Osteocyte (in vitro differentiated cells): ENCODE measurements around the gene ELF5. TPM values are rescaled to one million over a fixed set of nuclear protein-coding genes. Genes with fewer than 3 reads are reported as not detected.
A peak's percentile ranks its signal among the peaks of the same experiment; 100 is the strongest.

Source experiments
- DNase-seq: peaks from one replicate; pipeline ENCODE4 v3.0.0; 2021; ENCODE audit warnings: mixed read lengths; ENCODE audit not compliant: unreplicated experiment; ENCODE audit errors: extremely low spot score
- H3K27ac Mint-ChIP-seq: one replicate; pipeline ENCODE4 v1.8.0; 2021; ENCODE audit warnings: mild to moderate bottlenecking, mixed read lengths; ENCODE audit not compliant: unreplicated experiment
- H3K27me3 Mint-ChIP-seq: one replicate; pipeline ENCODE4 v1.8.0; 2021; ENCODE audit warnings: mixed read lengths; ENCODE audit not compliant: unreplicated experiment
- H3K36me3 Mint-ChIP-seq: one replicate; pipeline ENCODE4 v1.8.0; 2021; ENCODE audit warnings: mixed read lengths; ENCODE audit not compliant: unreplicated experiment
- H3K4me1 Mint-ChIP-seq: one replicate; pipeline ENCODE4 v1.8.0; 2021; ENCODE audit warnings: mixed read lengths; ENCODE audit not compliant: unreplicated experiment
- H3K4me3 Mint-ChIP-seq: one replicate; pipeline ENCODE4 v1.8.0; 2021; ENCODE audit warnings: mild to moderate bottlenecking, moderate library complexity, mixed read lengths; ENCODE audit not compliant: unreplicated experiment
- H3K9me3 Mint-ChIP-seq: one replicate; pipeline ENCODE4 v1.8.0; 2021; ENCODE audit warnings: mixed read lengths; ENCODE audit not compliant: unreplicated experiment
- total RNA-seq: library from RNA; stranded (reverse); gene quantifications from 2 replicates; pipeline ENCODE4 v1.2.1, GENCODE V29; 2021
- TF ChIP-seq, protein P1 (sequence below): fragments of 200-600 bp; sonication (generic); IDR thresholded peaks from 2 replicates; pipeline ENCODE4 v1.5.0; 2021; ENCODE audit warnings: antibody characterized with exemption, mild to moderate bottlenecking, moderate library complexity

ELF5 gene
- total RNA-seq, 1 donor from 2014 or later, result not detected

DNA sequence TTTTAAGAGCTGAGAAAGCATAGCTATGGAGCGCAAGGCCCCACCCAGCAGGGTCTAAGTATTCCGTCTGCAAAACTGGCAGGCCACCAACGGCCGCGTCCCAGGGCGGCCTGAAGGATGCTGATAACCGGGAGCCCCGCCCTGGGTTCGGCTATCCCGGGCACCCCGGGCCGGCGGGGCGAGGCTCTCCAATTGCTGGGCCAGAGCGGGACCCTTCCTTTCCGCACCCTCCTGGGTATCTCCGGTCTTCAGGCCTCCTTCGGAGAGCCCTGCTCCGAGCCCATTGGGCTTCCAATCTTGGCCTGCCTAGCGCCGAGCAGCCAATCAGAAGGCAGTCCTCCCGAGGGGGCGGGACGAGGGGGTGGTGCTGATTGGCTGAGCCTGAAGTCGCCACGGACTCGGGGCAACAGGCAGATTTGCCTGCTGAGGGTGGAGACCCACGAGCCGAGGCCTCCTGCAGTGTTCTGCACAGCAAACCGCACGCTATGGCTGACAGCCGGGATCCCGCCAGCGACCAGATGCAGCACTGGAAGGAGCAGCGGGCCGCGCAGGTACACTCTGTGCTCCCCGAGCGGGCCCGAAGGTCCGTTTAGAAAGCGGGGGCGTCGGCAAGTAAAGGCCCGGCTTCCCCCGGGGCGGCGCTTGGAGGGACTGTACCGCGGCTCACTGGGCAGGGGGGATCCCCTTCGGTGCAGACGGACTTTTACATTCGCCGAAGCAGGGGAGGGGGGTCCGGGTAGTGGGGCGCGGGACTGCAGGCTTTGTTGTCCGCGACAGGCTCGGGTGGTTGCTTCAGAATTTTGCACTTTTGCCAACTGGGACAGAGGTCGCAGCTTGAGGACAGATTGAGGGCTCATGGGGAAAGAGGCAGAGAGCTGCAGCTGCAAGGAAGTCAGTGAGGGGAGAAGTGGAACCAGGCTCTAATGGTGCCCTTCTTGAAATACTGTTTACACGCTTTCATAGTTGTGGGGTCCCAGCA lies 74.8 kb downstream of the ELF5 start, which contains the start of gene CAT:
CAT (plus strand) TSS at position 406 of the 979 bp plus-strand sequence; CDS start at position 486, 80 bp downstream.
- Mint-ChIP-seq H3K27ac (peak within 1 kb of the TSS; percentile 94), H3K9me3 (no peaks in the 10 kb centered on the region), H3K36me3 (no peaks in the 10 kb centered on the region), H3K27me3 (peaks cover 3% of the 10 kb centered on the region), H3K4me1 (peaks cover 15% of the 10 kb centered on the region), H3K4me3 (peak within 1 kb of the TSS; percentile 83)
- peak; percentile 97 for DNase-seq
- TF ChIP-seq, protein P1, sequence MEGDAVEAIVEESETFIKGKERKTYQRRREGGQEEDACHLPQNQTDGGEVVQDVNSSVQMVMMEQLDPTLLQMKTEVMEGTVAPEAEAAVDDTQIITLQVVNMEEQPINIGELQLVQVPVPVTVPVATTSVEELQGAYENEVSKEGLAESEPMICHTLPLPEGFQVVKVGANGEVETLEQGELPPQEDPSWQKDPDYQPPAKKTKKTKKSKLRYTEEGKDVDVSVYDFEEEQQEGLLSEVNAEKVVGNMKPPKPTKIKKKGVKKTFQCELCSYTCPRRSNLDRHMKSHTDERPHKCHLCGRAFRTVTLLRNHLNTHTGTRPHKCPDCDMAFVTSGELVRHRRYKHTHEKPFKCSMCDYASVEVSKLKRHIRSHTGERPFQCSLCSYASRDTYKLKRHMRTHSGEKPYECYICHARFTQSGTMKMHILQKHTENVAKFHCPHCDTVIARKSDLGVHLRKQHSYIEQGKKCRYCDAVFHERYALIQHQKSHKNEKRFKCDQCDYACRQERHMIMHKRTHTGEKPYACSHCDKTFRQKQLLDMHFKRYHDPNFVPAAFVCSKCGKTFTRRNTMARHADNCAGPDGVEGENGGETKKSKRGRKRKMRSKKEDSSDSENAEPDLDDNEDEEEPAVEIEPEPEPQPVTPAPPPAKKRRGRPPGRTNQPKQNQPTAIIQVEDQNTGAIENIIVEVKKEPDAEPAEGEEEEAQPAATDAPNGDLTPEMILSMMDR, result no peak

DNA sequence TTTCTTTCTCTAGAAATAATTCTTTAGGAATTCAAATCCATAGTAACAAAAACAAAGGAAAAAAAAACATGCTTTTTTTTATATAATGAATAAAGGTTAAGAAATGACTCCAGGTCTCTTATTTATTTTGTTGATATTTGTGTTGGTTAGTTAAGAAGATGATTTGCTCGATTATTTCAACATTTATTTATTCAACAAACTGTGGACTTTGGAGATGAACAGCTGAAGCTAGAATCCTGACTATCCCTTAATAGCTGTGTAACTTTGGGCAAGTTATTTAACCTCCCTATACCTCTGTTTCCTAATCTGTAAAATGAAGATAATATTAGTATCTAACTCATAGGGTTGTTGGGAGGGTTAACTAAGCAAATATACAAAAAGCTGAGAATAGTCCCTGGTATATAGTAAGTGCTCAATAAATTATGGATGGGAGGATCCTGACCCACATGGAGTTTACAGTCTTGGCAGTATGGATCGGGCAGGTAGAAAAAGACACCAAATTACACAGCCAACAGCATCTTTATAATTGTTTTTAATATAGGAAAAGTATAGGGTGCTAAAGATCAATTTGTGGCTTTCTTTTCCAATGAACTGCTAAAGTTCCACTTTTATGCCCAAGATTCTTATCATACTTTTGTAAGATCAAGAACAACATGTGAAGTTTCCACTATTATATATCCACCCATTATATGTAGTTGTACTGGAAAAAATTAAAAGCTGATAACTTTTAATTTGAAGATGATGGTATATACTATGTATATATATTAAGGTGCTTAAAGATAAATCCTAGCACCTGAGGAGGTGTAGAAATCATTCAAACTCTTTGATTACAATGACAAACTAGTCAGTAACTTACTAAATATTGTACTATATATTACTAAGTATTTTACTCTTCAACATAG lies 76.1 kb downstream of the ELF5 start:
- Mint-ChIP-seq H3K4me3 (peak overlapping the region; percentile 83), H3K36me3 (no peaks in the 10 kb centered on the region), H3K27me3 (peaks cover 3% of the 10 kb centered on the region), H3K9me3 (no peaks in the 10 kb centered on the region), H3K27ac (no peak overlapping the region), H3K4me1 (peaks cover 15% of the 10 kb centered on the region)
- TF ChIP-seq, protein P1, result no peak
- DNase-seq, result no peak

DNA sequence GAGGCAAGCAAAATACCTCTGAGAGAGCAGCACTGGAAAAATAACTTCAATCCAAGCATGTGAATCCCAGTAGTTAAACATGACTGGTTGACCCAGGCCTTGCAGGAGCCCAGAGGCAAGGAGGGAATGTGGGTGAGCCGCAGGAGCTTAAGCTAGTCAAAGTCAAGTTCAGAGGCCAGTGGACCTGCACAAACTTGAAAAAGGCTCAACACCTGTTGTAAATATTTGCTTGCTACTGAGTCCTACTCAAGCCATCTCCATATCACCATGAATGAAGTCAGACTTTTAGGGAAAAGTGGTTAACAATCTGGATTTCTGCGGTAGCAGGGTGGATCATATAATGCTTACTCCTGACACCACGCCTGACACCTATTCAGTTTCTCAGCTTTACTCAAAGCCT lies 79.7 kb downstream of the ELF5 start:
- DNase-seq, result no peak
- Mint-ChIP-seq H3K27me3 (peaks cover 5% of the 10 kb centered on the region), H3K4me1 (peaks cover 5% of the 10 kb centered on the region), H3K36me3 (no peaks in the 10 kb centered on the region), H3K9me3 (no peaks in the 10 kb centered on the region), H3K4me3 (no peak overlapping the region), H3K27ac (no peak overlapping the region)
- TF ChIP-seq, protein P1, result no peak

DNA sequence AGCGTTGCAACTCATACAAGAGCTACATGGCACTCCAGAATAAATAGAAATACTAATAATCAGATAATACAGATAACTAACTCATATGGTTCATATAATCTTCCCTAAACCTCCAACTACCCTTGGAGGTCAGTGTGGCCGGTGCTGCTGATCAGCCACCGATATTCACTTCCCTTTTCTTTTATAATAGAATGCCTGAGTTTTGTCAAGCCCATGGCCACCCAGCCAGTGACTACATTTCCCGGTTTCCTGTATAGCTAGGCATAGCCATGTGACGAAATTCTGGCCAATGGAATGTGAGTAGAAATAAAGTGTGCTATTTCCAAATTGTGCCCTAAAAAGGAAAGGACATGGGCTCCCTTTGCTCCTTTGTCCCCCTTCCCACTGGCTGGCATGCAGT lies 80.8 kb downstream of the ELF5 start:
- peaks cover 5% of the 10 kb centered on the region for H3K4me1 Mint-ChIP-seq
- H3K4me3 Mint-ChIP-seq, result no peak overlapping the region
- TF ChIP-seq, protein P1, result no peak
- no peaks in the 10 kb centered on the region for H3K36me3 Mint-ChIP-seq
- peaks cover 5% of the 10 kb centered on the region for H3K27me3 Mint-ChIP-seq
- H3K9me3 Mint-ChIP-seq, result no peaks in the 10 kb centered on the region
- no peak overlapping the region for H3K27ac Mint-ChIP-seq
- no peak for DNase-seq
